Heart left ventricle (tissue), 16 donors: Measurements from ENCODE around the gene NDUFV3. TPM values are rescaled to one million over a fixed set of nuclear protein-coding genes. Genes with fewer than 3 reads are reported as not detected.

Experiments
- ATAC-seq, 4 donors: fragments of 200-7000 bp; cut with Tn5 transposase; one replicate each; pipeline ENCODE4 v1.9.1; 2020 to 2022; ENCODE audit warnings: moderate library complexity in 4 of 4, mild to moderate bottlenecking in 3 of 4, moderate number of reproducible peaks in 1 of 4
- DNase-seq, 5 donors: peaks; one replicate each; pipeline ENCODE4 v3.0.0-alpha.2; 2020
- H3K27ac ChIP-seq, 12 donors: fragments of 200-600 bp; sonication (generic) in 4 of 12; one replicate each; pipeline versions ENCODE4 v1.5.0 to v1.8.0; 2016 to 2022; ENCODE audit warnings: mild to moderate bottlenecking in 2 of 12
- H3K27me3 ChIP-seq, 9 donors: fragments of 200-600 bp; sonication (generic) in 2 of 9; one replicate each; pipeline versions ENCODE4 v1.5.1 to v1.8.0; 2016 to 2022; ENCODE audit warnings: mild to moderate bottlenecking in 3 of 9
- H3K36me3 ChIP-seq, 9 donors: fragments of 200-600 bp; sonication (generic) in 2 of 9; one replicate each; pipeline versions ENCODE4 v1.5.0 to v1.8.0; 2018 to 2022; ENCODE audit warnings: mild to moderate bottlenecking in 2 of 9
- H3K4me1 ChIP-seq, 12 donors: fragments of 200-600 bp; sonication (generic) in 4 of 12; one replicate each; pipeline versions ENCODE4 v1.5.0 to v1.8.0; 2016 to 2022; ENCODE audit warnings: mild to moderate bottlenecking in 3 of 12
- H3K4me3 ChIP-seq, 12 donors: fragments of 200-600 bp; sonication (generic) in 4 of 12; one replicate each; pipeline versions ENCODE4 v1.5.0 to v1.8.0; 2017 to 2022; ENCODE audit warnings: mild to moderate bottlenecking in 9 of 12, moderate library complexity in 4 of 12
- H3K9me3 ChIP-seq, 12 donors: fragments of 200-600 bp; sonication (generic) in 4 of 12; one replicate each; pipeline versions ENCODE4 v1.5.0 to v1.8.0; 2016 to 2022; ENCODE audit warnings: mild to moderate bottlenecking in 1 of 12
- POLR2A ChIP-seq, 2 donors: fragments of 450-650 bp; IDR thresholded peaks; one replicate each; pipeline ENCODE4 v1.6.1; 2017; ENCODE audit warnings: antibody characterized with exemption in 2 of 2, mild to moderate bottlenecking in 2 of 2, moderate library complexity in 2 of 2
- WGBS, 4 donors: extraction: QIAGEN DNeasy Blood & Tissue Kit in 2 of 4; methylation state at CpG; one replicate each; pipeline versions ENCODE4 v1.1.5 to v1.1.7; 2013 to 2018; 5-methylcytosine and 5-hydroxymethylcytosine counted together
- intact Hi-C, 10 donors: fragments of 100-400 bp; cut with DNase I; formaldehyde crosslinking; loops; one replicate each; pipeline versions ENCODE4 v1.11.1 to v1.14.2; 2022
- polyA plus RNA-seq, 2 donors: library from polyadenylated mRNA; stranded (reverse); fragments of 200-250 nt; gene quantifications; one replicate each; pipeline ENCODE4 v1.2.3, GENCODE V29; 2013
- total RNA-seq, 9 donors: library from RNA; depleted of rRNA in 2 of 9; stranded (reverse); fragments of >200 nt in 2 of 9; fragmentation: NEBNext Ultra II Directional in 3 of 9; extraction: Animal tissue kit (Norgen Biotek cat#: 25700) in 3 of 9; gene quantifications; one replicate each; pipeline versions ENCODE4 v1.1.0 to v1.2.4, GENCODE V29; 2016 to 2023
- TF ChIP-seq, protein P1 (sequence below), 12 donors: fragments of 200-600 bp; sonication (generic) in 4 of 12; IDR thresholded peaks; one replicate each; pipeline versions ENCODE4 v1.5.0 to v1.8.0; 2018 to 2022; ENCODE audit warnings: antibody characterized with exemption in 12 of 12, mild to moderate bottlenecking in 5 of 12
- donor health status: ischemic (EF 13 %, LVEDD 7.1; RV severe dilation, severe dysfunction).
- donor health status: healthy with polysubstance abuse.
- donor health status: DM: no; HTN: yes; CAD: no.
- donor health status: DM: no; HTN: no; CAD: no.
- donor health status: ischemic (EF 25% LVEDD 6.9; RV normal size, moderate dysfunction).
- donor health status: ischemic (EF 25% LVEDD 5.7; RV mildly dilated, moderate dysfunction).
- donor health status: healthy.
- donor health status: DM: yes; HTN: yes; CAD: no.
- donor health status: ischemic (EF 35%, LVEDD 5.7; RV mildly dilated, moderate dysfunction).
- donor health status: nonischemic (EF 11% LVEDD 7.7; RV severe dilation, severe dysfunction).
- donor health status: DM: yes; HTN: yes; CAD: no.
- donor health status: PGD.
- donor health status: ischemic (EF 29% LVEDD 5.4; RV normal size, mild dysfunction).
- donor health status: nonischemic (EF 23%, LVEDD 6.1; RV moderate dilation, normal function).

Gene NDUFV3
- total and polyA plus RNA-seq, 11 donors: 22.7 to 62.8 (median 50.4) TPM

DNA sequence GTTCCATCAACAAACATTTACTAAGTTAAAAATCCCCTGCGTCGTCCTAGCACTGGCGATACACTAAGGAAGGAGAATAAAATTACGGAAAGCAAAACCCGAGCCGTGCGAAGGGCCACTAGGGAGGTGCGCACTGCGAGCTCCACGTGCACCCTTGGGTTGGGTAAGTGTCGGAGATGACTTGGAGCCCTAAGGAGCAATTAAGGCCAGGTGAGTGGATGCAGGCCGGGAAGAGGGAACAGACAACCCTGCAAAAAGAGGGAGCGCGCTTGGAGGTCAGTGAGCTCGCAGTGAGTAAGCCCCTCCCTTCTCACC is 14.5 kb upstream of the NDUFV3 start:
- peak overlapping the region; percentile 71 to 100 (median 88) for H3K4me3 ChIP-seq
- DNase-seq: no peak
- peaks cover 4 to 21% (median 15%) of the 10 kb centered on the region in 12 donors for H3K4me1 ChIP-seq
- peak in 1 of 4 donors; percentile 6 for ATAC-seq
- peak overlapping the region; percentile 15 to 94 (median 85) for H3K27ac ChIP-seq
- H3K27me3 ChIP-seq: no peaks in the 10 kb centered on the region
- H3K36me3 ChIP-seq: peaks cover 0 to 34% (median 26%) of the 10 kb centered on the region in 9 donors
- TF ChIP-seq, protein P1, sequence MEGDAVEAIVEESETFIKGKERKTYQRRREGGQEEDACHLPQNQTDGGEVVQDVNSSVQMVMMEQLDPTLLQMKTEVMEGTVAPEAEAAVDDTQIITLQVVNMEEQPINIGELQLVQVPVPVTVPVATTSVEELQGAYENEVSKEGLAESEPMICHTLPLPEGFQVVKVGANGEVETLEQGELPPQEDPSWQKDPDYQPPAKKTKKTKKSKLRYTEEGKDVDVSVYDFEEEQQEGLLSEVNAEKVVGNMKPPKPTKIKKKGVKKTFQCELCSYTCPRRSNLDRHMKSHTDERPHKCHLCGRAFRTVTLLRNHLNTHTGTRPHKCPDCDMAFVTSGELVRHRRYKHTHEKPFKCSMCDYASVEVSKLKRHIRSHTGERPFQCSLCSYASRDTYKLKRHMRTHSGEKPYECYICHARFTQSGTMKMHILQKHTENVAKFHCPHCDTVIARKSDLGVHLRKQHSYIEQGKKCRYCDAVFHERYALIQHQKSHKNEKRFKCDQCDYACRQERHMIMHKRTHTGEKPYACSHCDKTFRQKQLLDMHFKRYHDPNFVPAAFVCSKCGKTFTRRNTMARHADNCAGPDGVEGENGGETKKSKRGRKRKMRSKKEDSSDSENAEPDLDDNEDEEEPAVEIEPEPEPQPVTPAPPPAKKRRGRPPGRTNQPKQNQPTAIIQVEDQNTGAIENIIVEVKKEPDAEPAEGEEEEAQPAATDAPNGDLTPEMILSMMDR (IDR thresholded peaks at IDR 0.05): no peak
- no peak for TF ChIP-seq POLR2A (IDR thresholded peaks at IDR 0.05)
- intact Hi-C loops: no loop called here
- H3K9me3 ChIP-seq: no peaks in the 10 kb centered on the region
- 0 to 2% (median 1%) methylated on average over 14 to 15 of the region's 15 CpGs for WGBS, 4 donors

DNA sequence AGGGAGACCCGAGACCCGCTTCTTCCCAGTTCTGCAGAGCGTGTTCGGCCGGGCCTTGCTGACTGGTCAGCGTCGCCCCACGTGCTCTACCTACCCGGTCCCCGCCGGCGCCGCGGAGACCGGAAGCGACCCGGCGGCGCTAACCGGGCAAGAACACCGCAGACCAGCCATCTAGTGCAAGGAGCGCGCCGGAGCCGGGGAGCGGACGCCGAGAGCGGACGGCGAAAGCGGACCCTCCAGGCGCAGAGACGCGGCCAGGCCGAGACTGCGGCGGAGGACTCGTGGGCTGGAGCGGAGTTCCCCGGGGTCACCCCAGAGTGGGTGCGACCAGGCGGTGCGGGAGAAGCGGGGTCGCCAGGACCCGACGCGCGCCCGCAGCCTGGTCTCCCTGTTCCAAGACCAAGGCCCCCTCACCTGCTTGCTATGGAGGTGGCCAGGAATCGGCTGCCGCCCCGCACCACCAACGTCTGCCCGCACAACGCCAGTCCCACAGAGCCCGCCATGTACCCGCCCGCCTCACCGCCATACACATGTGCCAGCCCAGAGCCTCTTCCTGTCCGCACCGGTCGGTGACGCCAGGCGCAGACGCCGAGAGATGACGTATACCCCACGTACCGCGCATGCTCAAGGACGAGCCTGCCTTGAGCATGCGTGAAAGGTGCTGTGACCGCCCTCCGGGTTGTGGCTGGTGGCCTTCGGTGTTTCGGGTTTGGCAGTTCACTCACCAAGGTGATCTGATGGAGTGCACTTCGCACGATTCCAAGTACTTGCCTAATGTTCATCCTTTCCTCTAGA is 13.9 kb upstream of the NDUFV3 start, which contains the start of gene WDR4:
WDR4 (minus strand) TSS at position 547 of the 795 bp plus-strand sequence; CDS start at position 503, 44 bp downstream.
- intact Hi-C loops: no loop called here
- Histone ChIP-seq H3K4me1 (peaks cover 4 to 21% (median 15%) of the 10 kb centered on the region in 12 donors), H3K4me3 (peak within 1 kb of the TSS; percentile 71 to 100 (median 88)), H3K36me3 (peaks cover 0 to 28% (median 21%) of the 10 kb centered on the region in 9 donors), H3K27me3 (no peaks in the 10 kb centered on the region), H3K9me3 (no peaks in the 10 kb centered on the region), H3K27ac (peak within 1 kb of the TSS; percentile 15 to 94 (median 85))
- DNase-seq: peak; percentile 97 to 98 (median 97)
- 0% methylated on average over 13 to 80 of the region's 80 CpGs for WGBS, 4 donors
- peak; percentile 99 to 100 (median 100) for ATAC-seq
- TF ChIP-seq POLR2A (IDR thresholded peaks at IDR 0.05): peak in 1 of 2 donors; percentile 87
- TF ChIP-seq, protein P1 (IDR thresholded peaks at IDR 0.05): peak in 1 of 12 donors; percentile 11

DNA sequence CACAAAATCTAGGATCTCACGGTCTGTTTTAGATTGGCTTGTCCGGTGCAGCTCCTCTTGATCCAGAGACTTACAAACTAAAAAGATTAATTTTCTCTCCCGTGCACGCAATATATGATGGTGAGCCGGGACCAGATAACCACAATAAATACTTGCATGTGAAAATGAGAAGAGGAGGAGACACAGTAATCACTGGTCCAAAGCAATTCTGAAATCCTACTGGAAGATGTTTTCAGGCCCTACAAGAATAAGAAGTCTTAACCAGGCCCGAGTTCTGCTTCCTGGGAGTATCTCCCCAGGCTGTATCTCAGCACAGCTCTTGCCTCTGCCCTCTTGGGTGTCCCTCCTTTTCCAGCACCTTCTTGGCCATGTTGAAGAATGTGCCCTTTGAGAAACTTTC is 12.8 kb upstream of the NDUFV3 start:
- H3K36me3 ChIP-seq: peaks cover 0 to 16% (median 10%) of the 10 kb centered on the region in 9 donors
- TF ChIP-seq, protein P1 (IDR thresholded peaks at IDR 0.05): no peak
- no peak for TF ChIP-seq POLR2A (IDR thresholded peaks at IDR 0.05)
- H3K27me3 ChIP-seq: no peaks in the 10 kb centered on the region
- H3K4me3 ChIP-seq: peak overlapping the region in 8 of 12 donors; percentile 71 to 100 (median 88)
- peaks cover 4 to 21% (median 15%) of the 10 kb centered on the region in 12 donors for H3K4me1 ChIP-seq
- intact Hi-C loops: no loop called here
- H3K27ac ChIP-seq: peak overlapping the region in 1 of 12 donors; percentile 88
- no peak for DNase-seq
- 93 to 96% (median 94%) methylated on average over 6 of the region's 6 CpGs for WGBS, 4 donors
- H3K9me3 ChIP-seq: no peaks in the 10 kb centered on the region
- ATAC-seq: no peak

DNA sequence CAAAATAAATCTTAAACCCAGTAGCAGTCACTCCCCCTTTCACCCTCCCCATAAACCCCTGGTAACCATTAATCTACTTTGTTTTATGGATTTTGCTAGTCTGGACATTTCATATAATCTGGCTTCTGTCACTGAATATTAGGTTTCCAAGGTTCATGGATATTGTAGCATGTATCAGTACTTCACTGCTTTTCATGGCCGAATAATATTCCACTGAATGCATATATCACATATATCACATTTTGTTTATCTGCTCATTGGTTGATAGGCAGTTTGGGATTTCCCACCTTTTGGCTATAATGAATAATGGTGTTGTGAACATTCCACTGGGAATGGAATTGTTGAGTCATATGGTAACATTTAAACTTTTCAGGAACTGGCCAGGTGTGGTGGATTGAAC is 9.2 kb upstream of the NDUFV3 start:
- no peaks in the 10 kb centered on the region for H3K36me3 ChIP-seq
- 92 to 97% (median 96%) methylated on average over 1 of the region's 1 CpG for WGBS, 4 donors
- H3K9me3 ChIP-seq: no peaks in the 10 kb centered on the region
- TF ChIP-seq, protein P1 (IDR thresholded peaks at IDR 0.05): no peak
- TF ChIP-seq POLR2A (IDR thresholded peaks at IDR 0.05): no peak
- H3K27ac ChIP-seq: no peak overlapping the region
- intact Hi-C loops: no loop called here
- H3K4me3 ChIP-seq: no peak overlapping the region
- DNase-seq: no peak
- no peak for ATAC-seq
- H3K27me3 ChIP-seq: no peaks in the 10 kb centered on the region
- peaks cover 0 to 8% (median 5%) of the 10 kb centered on the region in 12 donors for H3K4me1 ChIP-seq
